Mesenchymal stem cell (in vitro differentiated cells and primary cell): ENCODE results near the gene APLF.

Source experiments
- DNase-seq: peaks from one replicate; pipeline ENCODE4 v3.0.0-alpha.2; 2013
- H2AFZ ChIP-seq: one replicate; pipeline ENCODE4 v1.6.1; 2013; ENCODE audit warnings: low read depth, mild to moderate bottlenecking, control low read depth, inconsistent platforms, low read length, moderate library complexity
- H2AK5ac ChIP-seq: 2 replicates; pipeline ENCODE4 v1.6.1; 2013; ENCODE audit warnings: low read length, moderate library complexity, mild to moderate bottlenecking, inconsistent platforms; ENCODE audit not compliant: severe bottlenecking
- H2BK120ac ChIP-seq: one replicate; pipeline ENCODE4 v1.6.1; 2013; ENCODE audit warnings: low read depth, mild to moderate bottlenecking, inconsistent platforms, low read length, moderate library complexity
- H2BK12ac ChIP-seq, 2 experiments: one replicate each; pipeline ENCODE4 v1.6.1; 2013; ENCODE audit warnings: inconsistent platforms in 2 of 2, low read length in 2 of 2, mild to moderate bottlenecking in 2 of 2, moderate library complexity in 2 of 2, control low read depth in 1 of 2
- H2BK15ac ChIP-seq: one replicate; pipeline ENCODE4 v1.6.1; 2013; ENCODE audit warnings: mild to moderate bottlenecking, low read depth, inconsistent platforms; ENCODE audit not compliant: poor library complexity, severe bottlenecking
- H2BK5ac ChIP-seq: 2 replicates; pipeline ENCODE4 v1.6.1; 2013; ENCODE audit warnings: low read depth, mild to moderate bottlenecking, low read length, control low read depth, inconsistent platforms; ENCODE audit not compliant: poor library complexity, severe bottlenecking
- H3K14ac ChIP-seq, 2 experiments: one replicate each; pipeline ENCODE4 v1.6.1; 2013; ENCODE audit warnings: inconsistent platforms in 2 of 2, low read length in 2 of 2, control low read depth in 1 of 2, mild to moderate bottlenecking in 1 of 2, moderate library complexity in 1 of 2
- H3K18ac ChIP-seq, 2 experiments: one replicate each; pipeline ENCODE4 v1.6.1; 2013; ENCODE audit warnings: inconsistent platforms in 2 of 2, low read length in 2 of 2, control low read depth in 1 of 2, low read depth in 1 of 2, mild to moderate bottlenecking in 1 of 2
- H3K23ac ChIP-seq, 2 experiments: one replicate each; pipeline ENCODE4 v1.6.1; 2013; ENCODE audit warnings: inconsistent platforms in 2 of 2, low read length in 2 of 2, mild to moderate bottlenecking in 2 of 2, moderate library complexity in 2 of 2, control low read depth in 1 of 2
- H3K27ac ChIP-seq: 2 replicates; pipeline ENCODE4 v1.5.1; 2013; ENCODE audit warnings: mild to moderate bottlenecking, moderate library complexity, low read length, control low read depth, inconsistent platforms; ENCODE audit not compliant: poor library complexity, severe bottlenecking
- H3K27me3 ChIP-seq, 2 experiments: 2 replicates each; pipeline versions ENCODE4 v1.6.1 to v1.7.0; 2013; ENCODE audit warnings: low read length in 2 of 2, mild to moderate bottlenecking in 2 of 2, moderate library complexity in 2 of 2, control low read depth in 1 of 2, inconsistent platforms in 1 of 2; ENCODE audit not compliant: control insufficient read depth in 1 of 2, insufficient read depth in 1 of 2
- H3K36me3 ChIP-seq, 2 experiments: 2 replicates each; pipeline versions ENCODE4 v1.6.1 to v1.7.0; 2013; ENCODE audit warnings: low read length in 2 of 2, control low read depth in 1 of 2, inconsistent platforms in 1 of 2, low read depth in 1 of 2, mild to moderate bottlenecking in 1 of 2; ENCODE audit not compliant: insufficient read depth in 2 of 2, control insufficient read depth in 1 of 2
- H3K4ac ChIP-seq, 2 experiments: one replicate each; pipeline ENCODE4 v1.6.1; 2013; ENCODE audit warnings: inconsistent platforms in 2 of 2, low read length in 2 of 2, mild to moderate bottlenecking in 2 of 2, moderate library complexity in 2 of 2, control low read depth in 1 of 2, low read depth in 1 of 2
- H3K4me1 ChIP-seq: 2 replicates; pipeline ENCODE4 v1.6.1; 2013; ENCODE audit warnings: low read depth, low read length, control low read depth; ENCODE audit not compliant: control insufficient read depth, insufficient read depth
- H3K4me2 ChIP-seq: 2 replicates; pipeline ENCODE4 v1.6.1; 2013; ENCODE audit warnings: low read length, mild to moderate bottlenecking, inconsistent platforms; ENCODE audit not compliant: poor library complexity, severe bottlenecking
- H3K4me3 ChIP-seq, 2 experiments: 2 replicates each; pipeline versions ENCODE4 v1.5.1 to v1.7.0; 2013; ENCODE audit warnings: low read length in 2 of 2, mild to moderate bottlenecking in 2 of 2, control low read depth in 1 of 2, low read depth in 1 of 2; ENCODE audit not compliant: insufficient read depth in 1 of 2
- H3K79me1 ChIP-seq: replicated peaks from 2 replicates; pipeline ENCODE4 v1.6.1; 2013; ENCODE audit warnings: mild to moderate bottlenecking, control low read depth, low read length, inconsistent platforms; ENCODE audit not compliant: poor library complexity, severe bottlenecking
- H3K9ac ChIP-seq: 2 replicates; pipeline ENCODE4 v1.7.0; 2013; ENCODE audit warnings: mild to moderate bottlenecking, low read length, moderate library complexity
- H3K9me3 ChIP-seq: 2 replicates; pipeline ENCODE4 v1.7.0; 2013; ENCODE audit warnings: mild to moderate bottlenecking, low read length; ENCODE audit not compliant: control insufficient read depth
- H4K8ac ChIP-seq: one replicate; pipeline ENCODE4 v1.6.1; 2013; ENCODE audit warnings: inconsistent platforms, mild to moderate bottlenecking, low read length, moderate library complexity
- H4K91ac ChIP-seq: one replicate; pipeline ENCODE4 v1.6.1; 2013; ENCODE audit warnings: mild to moderate bottlenecking, low read length, inconsistent platforms
- WGBS: methylation state at CpG from one replicate; pipeline ENCODE4 v1.1.7; 2013; ENCODE audit warnings: mixed read lengths; 5-methylcytosine and 5-hydroxymethylcytosine counted together

The APLF gene

DNA sequence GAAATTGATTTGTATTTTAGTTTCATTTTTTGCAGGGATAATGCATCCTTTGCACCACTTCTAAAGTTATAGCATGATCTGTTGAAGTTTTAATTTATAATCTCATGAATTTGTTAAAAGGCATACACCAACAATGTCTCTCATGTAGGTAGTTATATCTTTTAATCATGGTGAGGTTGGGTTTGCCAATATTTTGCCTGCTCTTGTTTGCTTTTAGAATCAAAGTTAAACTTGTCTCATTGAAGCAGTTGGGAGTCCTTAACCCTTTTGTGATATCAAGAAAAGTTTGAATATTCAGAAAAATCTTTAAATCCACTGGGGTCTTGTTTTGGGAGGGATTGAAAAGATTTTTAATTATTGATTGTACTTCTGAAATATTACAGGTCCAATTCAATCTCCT is 31.7 kb downstream of the APLF start:
- Histone ChIP-seq H3K9me3 (peaks cover 5% of the 10 kb centered on the region), H3K23ac (no peak overlapping the region), H3K4me1 (no peaks in the 10 kb centered on the region), H2AFZ (no peak overlapping the region), H3K18ac (no peak overlapping the region), H4K8ac (no peak overlapping the region), H3K79me1 (no peaks in the 10 kb centered on the region), H2AK5ac (no peak overlapping the region), H2BK15ac (no peak overlapping the region), H3K9ac (no peak overlapping the region), H3K4me3 (no peak overlapping the region), H3K14ac (no peak overlapping the region), H2BK120ac (no peak overlapping the region), H3K27ac (no peak overlapping the region), H2BK12ac (no peak overlapping the region), H2BK5ac (no peak overlapping the region), H4K91ac (no peak overlapping the region), H3K4me2 (no peak overlapping the region), H3K36me3 (no peaks in the 10 kb centered on the region), H3K4ac (no peak overlapping the region), H3K27me3 (no peaks in the 10 kb centered on the region)
- DNase-seq = no peak

DNA sequence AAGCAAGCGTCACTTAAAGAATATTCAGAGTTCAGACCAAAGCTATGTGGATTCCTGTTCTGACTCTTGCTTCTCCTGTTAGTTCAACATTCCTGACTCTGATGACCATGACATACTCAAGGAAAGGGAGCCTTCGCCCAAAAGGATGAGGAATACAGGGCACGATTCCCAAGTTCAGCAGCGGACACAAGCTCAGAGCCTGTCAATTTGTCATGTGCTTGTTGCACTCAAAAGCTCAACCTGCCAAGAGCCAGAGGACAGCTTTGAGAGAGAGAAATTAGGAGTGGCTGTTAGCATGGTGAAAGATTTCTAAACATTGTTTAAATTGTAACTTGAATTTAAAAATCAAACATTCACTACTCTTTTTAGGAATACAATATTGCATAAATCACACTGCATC is 33.3 kb downstream of the APLF start:
- Histone ChIP-seq H2BK120ac (no peak overlapping the region), H3K9me3 (peaks cover 5% of the 10 kb centered on the region), H4K8ac (no peak overlapping the region), H3K9ac (no peak overlapping the region), H3K23ac (no peak overlapping the region), H2BK15ac (no peak overlapping the region), H3K4me3 (no peak overlapping the region), H4K91ac (no peak overlapping the region), H2BK5ac (no peak overlapping the region), H3K27me3 (no peaks in the 10 kb centered on the region), H3K14ac (no peak overlapping the region), H3K27ac (no peak overlapping the region), H3K36me3 (no peaks in the 10 kb centered on the region), H3K79me1 (no peaks in the 10 kb centered on the region), H2AK5ac (no peak overlapping the region), H3K18ac (no peak overlapping the region), H3K4me2 (no peak overlapping the region), H2BK12ac (no peak overlapping the region), H3K4me1 (no peaks in the 10 kb centered on the region), H3K4ac (no peak overlapping the region), H2AFZ (no peak overlapping the region)
- 96% methylated on average over 4 of the region's 4 CpGs for WGBS
- DNase-seq = no peak

DNA sequence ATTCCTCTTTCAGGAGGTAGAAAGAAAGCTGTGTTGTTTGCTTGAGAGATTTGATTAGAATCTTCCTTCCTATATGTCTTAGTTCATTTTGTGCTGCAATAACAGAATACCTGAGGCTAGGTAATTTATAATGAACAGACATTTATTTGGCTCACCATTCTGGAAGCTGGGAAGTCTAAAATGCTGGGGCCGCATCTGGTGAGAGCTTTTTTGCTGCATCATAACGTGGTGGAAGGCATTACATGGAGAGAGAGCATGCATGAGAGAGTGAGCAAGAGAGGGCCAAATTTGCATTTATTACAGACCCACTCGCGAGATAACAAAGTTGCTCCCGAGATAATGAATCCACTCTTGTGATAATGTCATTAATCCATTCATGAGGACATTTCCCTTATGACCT is 34.4 kb downstream of the APLF start:
- no peak for DNase-seq
- H3K4me2 ChIP-seq = no peak overlapping the region
- no peaks in the 10 kb centered on the region for H3K9me3 ChIP-seq
- no peak overlapping the region for H2BK12ac ChIP-seq
- no peak overlapping the region for H2AK5ac ChIP-seq
- no peak overlapping the region for H3K23ac ChIP-seq
- no peak overlapping the region for H3K14ac ChIP-seq
- H3K4me1 ChIP-seq = no peaks in the 10 kb centered on the region
- no peak overlapping the region for H3K9ac ChIP-seq
- H4K8ac ChIP-seq = no peak overlapping the region
- no peak overlapping the region for H3K4me3 ChIP-seq
- no peak overlapping the region for H2BK15ac ChIP-seq
- H3K18ac ChIP-seq = no peak overlapping the region
- no peak overlapping the region for H2BK5ac ChIP-seq
- H3K27ac ChIP-seq = no peak overlapping the region
- WGBS = 96% methylated on average over 5 of the region's 5 CpGs
- H3K27me3 ChIP-seq = no peaks in the 10 kb centered on the region
- no peaks in the 10 kb centered on the region for H3K79me1 ChIP-seq
- H3K36me3 ChIP-seq = no peaks in the 10 kb centered on the region
- no peak overlapping the region for H2AFZ ChIP-seq
- no peak overlapping the region for H3K4ac ChIP-seq
- H2BK120ac ChIP-seq = no peak overlapping the region
- no peak overlapping the region for H4K91ac ChIP-seq

DNA sequence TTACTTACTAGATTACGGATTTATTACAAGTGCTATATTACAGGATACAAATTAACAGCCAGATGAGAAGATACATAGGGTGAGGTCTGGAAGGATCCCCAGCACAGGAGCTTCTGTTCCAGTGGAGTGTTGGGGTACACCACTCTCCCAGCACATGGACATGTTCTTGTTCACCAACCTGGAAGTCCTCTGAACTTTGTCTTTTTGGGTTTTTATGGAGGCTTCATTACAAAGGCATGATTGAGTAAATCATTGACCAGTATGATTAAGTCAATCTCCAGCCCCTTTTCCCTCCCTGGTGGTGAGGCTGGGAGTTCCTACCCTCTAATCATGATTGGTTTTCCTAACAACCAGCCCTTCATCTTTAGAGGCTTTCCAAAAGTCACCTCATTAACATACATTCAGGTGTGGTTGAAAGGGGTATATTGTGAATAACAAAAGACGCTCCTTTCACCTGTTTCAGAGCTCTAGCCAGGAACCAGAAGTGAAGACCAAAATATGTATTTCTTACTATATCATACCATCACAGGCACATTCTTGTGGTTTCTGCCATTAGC is 38.3 kb downstream of the APLF start:
- Histone ChIP-seq H2BK5ac (no peak overlapping the region), H2BK15ac (no peak overlapping the region), H3K14ac (no peak overlapping the region), H3K18ac (no peak overlapping the region), H3K27me3 (no peaks in the 10 kb centered on the region), H2BK12ac (no peak overlapping the region), H3K79me1 (no peaks in the 10 kb centered on the region), H2AFZ (no peak overlapping the region), H3K23ac (no peak overlapping the region), H3K4me2 (no peak overlapping the region), H4K8ac (no peak overlapping the region), H3K36me3 (peaks cover 0 to 5% of the 10 kb centered on the region in 2 experiments), H2BK120ac (peak overlapping the region; percentile 34), H3K4ac (no peak overlapping the region), H2AK5ac (no peak overlapping the region), H3K4me1 (no peaks in the 10 kb centered on the region), H4K91ac (no peak overlapping the region), H3K27ac (no peak overlapping the region), H3K9me3 (no peaks in the 10 kb centered on the region), H3K4me3 (no peak overlapping the region), H3K9ac (no peak overlapping the region)
- no CpG with 5 or more reads among the region's 2 CpGs for WGBS
- no peak for DNase-seq
